ENCODE results near the gene RYR3.
"Not testable (repeated sequence)": the region's sequence is repeated elsewhere in the genome, so short reads cannot be mapped to it uniquely, and the experiment has no call there.

Gene RYR3

DNA sequence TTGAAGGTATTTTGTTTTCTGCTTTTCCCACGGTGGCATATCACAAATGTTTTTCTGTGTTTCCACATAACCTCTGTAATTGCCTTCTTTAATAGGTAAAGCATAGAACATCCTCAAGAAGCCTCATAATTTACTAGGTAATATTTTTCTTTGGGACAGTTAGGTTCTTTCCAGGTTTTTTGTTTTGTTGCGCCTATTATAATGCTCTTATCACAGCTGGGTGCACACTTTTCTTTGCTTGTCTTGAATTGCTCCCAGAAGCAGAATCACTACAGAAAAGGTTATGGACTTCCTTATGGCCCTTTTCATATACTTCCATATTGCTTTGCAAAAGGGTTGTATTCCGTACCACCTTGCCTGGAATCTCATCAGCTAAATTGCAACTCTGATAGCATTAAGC is 213.5 kb downstream of the RYR3 start:
- no peak for DNase-seq

GRCh38 chr15:33526532-33526931 is 215.8 kb downstream of the RYR3 start:
- no peak for DNase-seq

- no peak for DNase-seq
Observed at GRCh38 chr15:33533197-33533596, 222.4 kb downstream of the RYR3 start.

- no peak for DNase-seq
Observed at GRCh38 chr15:33534642-33535041, 223.9 kb downstream of the RYR3 start.

DNA sequence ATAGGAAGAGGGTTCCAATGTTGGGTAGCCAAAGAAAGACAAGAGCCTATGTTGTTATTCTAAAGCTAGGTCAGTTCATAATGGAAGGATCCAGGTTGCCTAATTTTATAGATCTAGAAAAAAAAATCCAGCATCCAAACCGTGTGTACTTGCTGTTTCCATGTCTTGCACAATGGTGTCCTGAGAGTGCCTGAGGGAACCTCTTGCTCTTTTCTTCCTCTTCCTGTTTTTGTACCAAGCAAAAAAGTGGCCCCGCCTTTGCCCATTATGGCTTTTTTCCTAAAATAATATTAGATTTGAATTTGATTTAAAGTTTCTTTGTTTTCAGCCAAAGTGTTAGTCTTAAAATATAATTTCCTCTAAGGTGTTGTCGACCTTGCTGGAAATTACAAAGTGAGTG is 224.4 kb downstream of the RYR3 start:
- DNase-seq: no peak

- no peak for DNase-seq
Observed at GRCh38 chr15:33539825-33540573, 229.2 kb downstream of the RYR3 start.

GRCh38 chr15:33543957-33544356 is 233.2 kb downstream of the RYR3 start:
- DNase-seq: no peak

DNA sequence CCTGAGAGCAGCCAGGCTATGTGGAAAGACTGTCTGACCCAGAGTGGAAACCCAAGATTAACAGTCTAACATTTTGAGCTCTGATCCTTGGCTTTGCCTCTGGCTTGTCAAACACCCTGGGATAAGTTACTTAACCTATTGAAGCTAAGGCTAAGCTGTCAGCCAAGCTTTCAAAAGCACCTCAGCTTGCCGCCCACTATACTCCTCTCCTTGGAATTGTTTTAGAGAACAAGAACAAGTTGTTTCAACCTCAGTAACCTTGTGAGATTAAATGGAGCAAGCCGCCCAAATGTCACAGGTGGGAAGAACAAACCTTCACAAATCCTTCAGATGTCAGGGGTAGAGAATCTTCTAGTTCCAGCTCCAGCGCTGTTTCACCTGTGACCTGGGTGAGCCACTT is 235.1 kb downstream of the RYR3 start:
- no peak for DNase-seq

DNA sequence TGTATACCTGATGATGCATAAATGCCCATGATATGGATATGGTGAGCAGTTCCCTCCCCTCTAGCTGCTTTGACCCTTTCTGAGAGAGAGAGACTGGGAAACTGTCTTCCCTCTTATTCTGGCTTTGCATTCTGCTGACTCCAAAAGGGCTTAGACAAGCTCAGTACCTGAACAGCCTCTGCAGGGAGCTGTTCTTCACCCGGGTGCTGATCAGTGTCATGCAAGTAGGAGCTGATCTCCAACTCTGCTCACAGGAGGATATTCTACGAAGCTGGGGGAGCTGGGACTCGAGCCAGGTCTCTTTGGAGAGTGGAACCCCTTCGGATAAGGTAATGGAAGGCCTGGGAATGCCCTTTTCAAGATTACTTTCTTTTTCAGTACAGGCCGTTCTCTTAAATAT is 237.1 kb downstream of the RYR3 start:
- DNase-seq: no peak

DNA sequence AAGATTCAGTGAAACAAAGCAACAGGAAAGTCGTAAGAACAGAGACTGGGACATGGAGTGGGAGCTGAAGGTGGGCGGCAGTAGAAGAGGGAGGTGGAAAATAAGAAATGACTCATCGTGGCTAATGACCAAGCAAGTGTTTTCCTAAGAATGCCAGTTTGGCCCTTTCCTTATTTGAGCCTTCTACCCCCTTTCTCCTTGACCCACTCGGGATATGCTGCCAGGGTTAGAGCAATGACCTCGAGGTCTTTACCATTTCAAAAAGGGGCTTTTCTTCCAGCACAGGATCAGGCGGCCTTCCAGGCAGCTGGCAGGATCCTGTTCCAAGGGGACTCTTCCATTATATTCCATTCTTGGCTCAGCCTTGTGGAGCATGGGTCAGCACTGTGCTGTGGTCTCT is 241.1 kb downstream of the RYR3 start:
- DNase-seq: no peak

DNA sequence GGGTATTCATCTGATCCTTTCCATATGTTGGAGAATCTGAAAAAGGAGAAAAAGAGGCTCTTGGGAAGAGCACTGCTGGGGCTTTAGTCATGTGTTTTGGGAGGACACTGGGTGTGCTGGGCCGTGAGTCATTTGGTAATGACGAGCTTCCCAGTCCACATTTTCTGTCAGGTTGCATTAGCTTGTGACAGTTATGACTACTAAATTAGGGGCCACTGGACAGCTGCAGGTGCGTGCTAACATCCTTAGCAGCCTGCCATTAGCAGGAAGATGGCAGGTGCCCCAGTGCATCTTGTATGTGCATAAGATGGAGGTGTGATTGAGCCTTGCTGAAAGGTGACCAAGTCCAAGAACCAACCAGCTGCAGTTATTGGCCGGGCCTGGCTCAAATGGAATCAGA is 242.4 kb downstream of the RYR3 start:
- no peak for DNase-seq

GRCh38 chr15:33559207-33559890 is 248.6 kb downstream of the RYR3 start:
- DNase-seq: no peak

DNA sequence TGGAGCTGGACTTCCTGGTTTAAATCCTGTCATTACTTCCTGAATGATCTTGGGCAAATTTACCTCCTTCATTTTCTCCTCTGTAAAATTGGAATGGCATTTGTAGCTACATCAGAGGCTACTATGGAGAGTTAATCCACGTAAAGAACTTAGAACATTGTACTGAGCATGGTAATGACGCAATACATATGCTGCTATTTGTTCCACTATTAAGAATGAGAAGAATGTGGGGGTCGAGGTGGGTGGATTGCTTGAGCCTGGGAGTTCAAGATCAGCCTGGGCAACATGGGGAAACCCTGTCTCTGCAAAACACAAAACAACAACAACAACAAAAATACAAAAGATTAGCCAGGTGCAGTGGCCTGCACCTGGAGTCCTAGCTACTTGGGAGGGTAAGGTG is 250.6 kb downstream of the RYR3 start:
- DNase-seq: no peak

- DNase-seq: no peak
Observed at GRCh38 chr15:33561967-33562366, 251.2 kb downstream of the RYR3 start.

DNA sequence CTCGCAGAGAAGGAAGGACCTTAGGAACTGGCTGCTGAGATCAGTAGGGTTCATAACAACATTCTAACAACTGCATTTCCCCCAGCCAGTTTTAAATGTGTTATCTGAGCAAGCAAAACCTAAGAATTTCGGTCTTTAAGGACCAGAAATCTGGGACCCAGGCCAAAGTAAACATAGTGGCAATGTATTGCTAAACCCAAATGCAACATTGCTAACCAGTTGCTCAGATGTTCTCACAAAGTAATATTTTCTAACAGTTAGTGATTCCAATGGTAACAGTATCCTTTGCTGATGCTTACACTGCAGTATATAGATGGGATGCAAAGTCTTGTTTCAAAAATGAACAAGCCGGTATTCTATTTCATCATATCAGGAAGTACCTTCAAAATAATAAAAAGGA is 254.3 kb downstream of the RYR3 start:
- DNase-seq: no peak

- DNase-seq: no peak
Observed at GRCh38 chr15:33567652-33568051, 256.9 kb downstream of the RYR3 start.

- no peak for DNase-seq
Observed at GRCh38 chr15:33569036-33569435, 258.3 kb downstream of the RYR3 start.

GRCh38 chr15:33577911-33578310 is 267.1 kb downstream of the RYR3 start:
- DNase-seq: not testable (repeated sequence)

GRCh38 chr15:33580526-33580925 is 269.8 kb downstream of the RYR3 start:
- no peak for DNase-seq

GRCh38 chr15:33581032-33581431 is 270.3 kb downstream of the RYR3 start:
- DNase-seq: no peak

- DNase-seq: no peak
Observed at GRCh38 chr15:33584797-33585196, 274.0 kb downstream of the RYR3 start.

- no peak for DNase-seq
Observed at GRCh38 chr15:33586786-33587697, 276.3 kb downstream of the RYR3 start.

GRCh38 chr15:33587773-33588172 is 277.0 kb downstream of the RYR3 start:
- DNase-seq: no peak

- no peak for DNase-seq
Observed at GRCh38 chr15:33592864-33593263, 282.1 kb downstream of the RYR3 start.
